Measurements from ENCODE around the gene BBX.

BBX gene
- total RNA-seq, result 142 reads per million, percentile 88 among the genes with 10 or more reads in this experiment

- DNase-seq, result peak; percentile 84
Observed at GRCh38 chr3:107522510-107523288, at the start of gene BBX. Gene BBX, plus strand, starts transcription at chr3:107522962. Its CDS starts 187,499 bp downstream, at chr3:107710461.

GRCh38 chr3:107476462-107476861 lies 46.3 kb upstream of the BBX start:
- DNase-seq, result no peak

GRCh38 chr3:107487490-107487889 lies 35.3 kb upstream of the BBX start:
- DNase-seq, result no peak

GRCh38 chr3:107488942-107489341 lies 33.8 kb upstream of the BBX start:
- no peak for DNase-seq

GRCh38 chr3:107493134-107493533 lies 29.6 kb upstream of the BBX start:
- DNase-seq, result no peak

- DNase-seq, result no peak
Observed at GRCh38 chr3:107496855-107497254, 25.9 kb upstream of the BBX start.

- DNase-seq, result no peak
Observed at GRCh38 chr3:107498646-107499045, 24.1 kb upstream of the BBX start.

GRCh38 chr3:107506458-107506857 lies 16.3 kb upstream of the BBX start:
- no peak for DNase-seq

GRCh38 chr3:107508331-107508730 lies 14.4 kb upstream of the BBX start:
- DNase-seq, result no peak

GRCh38 chr3:107512108-107512507 lies 10.7 kb upstream of the BBX start:
- DNase-seq, result no peak

- DNase-seq, result no peak
Observed at GRCh38 chr3:107514453-107514852, 8.3 kb upstream of the BBX start.

- DNase-seq, result no peak
Observed at GRCh38 chr3:107516475-107516874, 6.3 kb upstream of the BBX start.

- no peak for DNase-seq
Observed at GRCh38 chr3:107520535-107520934, 2.2 kb upstream of the BBX start.

GRCh38 chr3:107521469-107522059 lies 1.2 kb upstream of the BBX start:
- no peak for DNase-seq

- DNase-seq, result no peak
Observed at GRCh38 chr3:107523289-107523538, 452 bp downstream of the BBX start.

GRCh38 chr3:107523539-107524325 lies 970 bp downstream of the BBX start:
- DNase-seq, result peak; percentile 37

GRCh38 chr3:107524326-107524840 lies 1.6 kb downstream of the BBX start:
- no peak for DNase-seq

GRCh38 chr3:107524841-107525643 lies 2.3 kb downstream of the BBX start:
- DNase-seq, result peak; percentile 52

- DNase-seq, result no peak
Observed at GRCh38 chr3:107525644-107526305, 3.0 kb downstream of the BBX start.

GRCh38 chr3:107531917-107532469 lies 9.2 kb downstream of the BBX start:
- DNase-seq, result no peak

- no peak for DNase-seq
Observed at GRCh38 chr3:107540857-107541256, 18.1 kb downstream of the BBX start.

GRCh38 chr3:107542665-107543064 lies 19.9 kb downstream of the BBX start:
- no peak for DNase-seq

All from effector CD4-positive, alpha-beta T cell (primary cell).